HEK293 (cell line): ENCODE data around the gene PRDX2.
A peak's percentile ranks its signal among the peaks of the same experiment; 100 is the strongest.

ENCODE experiments used
- BCL11B ChIP-seq: fragments of 450-650 bp; formaldehyde crosslinking; IDR thresholded peaks from 2 replicates; pipeline ENCODE4 v1.5.1; 2016; ENCODE audit warnings: low read depth, missing biosample characterization, missing genetic modification characterization
- CTCF ChIP-seq: fragments of 450-650 bp; formaldehyde crosslinking; IDR thresholded peaks from 2 replicates; pipeline ENCODE4 v1.5.1; 2016; ENCODE audit warnings: missing biosample characterization, missing genetic modification characterization
- GLI4 ChIP-seq: fragments of 450-650 bp; formaldehyde crosslinking; IDR thresholded peaks from 2 replicates; pipeline ENCODE4 v1.5.1; 2016; ENCODE audit warnings: missing biosample characterization, missing genetic modification characterization
- IKZF3 ChIP-seq: fragments of 450-650 bp; IDR thresholded peaks from 2 replicates; pipeline ENCODE4 v1.5.0; 2018; ENCODE audit warnings: missing biosample characterization, mild to moderate bottlenecking, missing genetic modification characterization, moderate library complexity
- PRDM10 ChIP-seq: fragments of 450-650 bp; formaldehyde crosslinking; IDR thresholded peaks from 2 replicates; pipeline ENCODE4 v1.5.1; 2016; ENCODE audit warnings: missing biosample characterization, missing genetic modification characterization
- SCRT1 ChIP-seq: fragments of 450-650 bp; formaldehyde crosslinking; IDR thresholded peaks from 2 replicates; pipeline ENCODE4 v1.5.1; 2016; ENCODE audit warnings: missing biosample characterization, missing genetic modification characterization, borderline replicate concordance
- SP2 ChIP-seq: fragments of 450-650 bp; formaldehyde crosslinking; IDR thresholded peaks from 2 replicates; pipeline ENCODE4 v1.5.1; 2016; ENCODE audit warnings: missing biosample characterization, missing genetic modification characterization
- YY2 ChIP-seq: fragments of 450-650 bp; formaldehyde crosslinking; IDR thresholded peaks from 2 replicates; pipeline ENCODE4 v1.5.1; 2016; ENCODE audit warnings: missing biosample characterization, missing genetic modification characterization
- ZBTB1 ChIP-seq: fragments of 450-650 bp; formaldehyde crosslinking; IDR thresholded peaks from 2 replicates; pipeline ENCODE4 v1.5.1; 2016; ENCODE audit warnings: missing biosample characterization, missing genetic modification characterization
- ZBTB17 ChIP-seq: fragments of 450-650 bp; formaldehyde crosslinking; IDR thresholded peaks from 2 replicates; pipeline ENCODE4 v1.5.1; 2016; ENCODE audit warnings: missing biosample characterization, missing genetic modification characterization
- ZBTB21 ChIP-seq: fragments of 450-650 bp; formaldehyde crosslinking; IDR thresholded peaks from 2 replicates; pipeline ENCODE4 v1.5.1; 2017; ENCODE audit warnings: missing biosample characterization, missing genetic modification characterization
- ZBTB26 ChIP-seq: fragments of 450-650 bp; formaldehyde crosslinking; optimal IDR thresholded peaks from 2 replicates; pipeline ENCODE3; 2016; ENCODE audit warnings: missing biosample characterization, mild to moderate bottlenecking, missing genetic modification characterization
- ZBTB48 ChIP-seq: fragments of 450-650 bp; formaldehyde crosslinking; IDR thresholded peaks from 2 replicates; pipeline ENCODE4 v1.5.1; 2016; ENCODE audit warnings: missing biosample characterization, missing genetic modification characterization
- ZEB2 ChIP-seq: fragments of 450-650 bp; formaldehyde crosslinking; IDR thresholded peaks from 2 replicates; pipeline ENCODE4 v1.5.1; 2016; ENCODE audit warnings: missing biosample characterization, missing genetic modification characterization
- ZNF184 ChIP-seq: fragments of 450-650 bp; IDR thresholded peaks from 2 replicates; pipeline ENCODE4 v1.5.1; 2018; ENCODE audit warnings: missing biosample characterization, mild to moderate bottlenecking, missing genetic modification characterization
- ZNF2 ChIP-seq: fragments of 450-650 bp; formaldehyde crosslinking; IDR thresholded peaks from 2 replicates; pipeline ENCODE4 v1.5.1; 2016; ENCODE audit warnings: missing biosample characterization, missing genetic modification characterization
- ZNF335 ChIP-seq: fragments of 450-650 bp; formaldehyde crosslinking; conservative IDR thresholded peaks from 2 replicates; pipeline ENCODE4 v1.5.1; 2016; ENCODE audit warnings: missing biosample characterization, missing genetic modification characterization
- ZNF341 ChIP-seq: fragments of 450-650 bp; formaldehyde crosslinking; IDR thresholded peaks from 2 replicates; pipeline ENCODE4; 2016; ENCODE audit warnings: low read depth, missing biosample characterization, missing genetic modification characterization
- ZNF423 ChIP-seq: fragments of 450-650 bp; formaldehyde crosslinking; IDR thresholded peaks from 2 replicates; pipeline ENCODE4 v1.5.1; 2016; ENCODE audit warnings: missing biosample characterization, missing genetic modification characterization
- ZNF514 ChIP-seq: fragments of 450-650 bp; formaldehyde crosslinking; IDR thresholded peaks from 2 replicates; pipeline ENCODE4 v1.5.1; 2016; ENCODE audit warnings: missing biosample characterization, missing genetic modification characterization
- ZNF521 ChIP-seq: fragments of 450-650 bp; formaldehyde crosslinking; IDR thresholded peaks from 2 replicates; pipeline ENCODE4 v1.5.1; 2017; ENCODE audit warnings: missing biosample characterization, mild to moderate bottlenecking, missing genetic modification characterization
- ZNF530 ChIP-seq: fragments of 450-650 bp; formaldehyde crosslinking; IDR thresholded peaks from 2 replicates; pipeline ENCODE4 v1.5.1; 2016; ENCODE audit warnings: low read depth, missing biosample characterization, missing genetic modification characterization
- ZNF610 ChIP-seq: fragments of 450-650 bp; formaldehyde crosslinking; IDR thresholded peaks from 2 replicates; pipeline ENCODE4 v1.5.1; 2016; ENCODE audit warnings: missing biosample characterization, missing genetic modification characterization, borderline replicate concordance
- ZNF701 ChIP-seq: fragments of 450-650 bp; formaldehyde crosslinking; IDR thresholded peaks from 2 replicates; pipeline ENCODE4 v1.5.1; 2016; ENCODE audit warnings: missing biosample characterization, missing genetic modification characterization
- ZNF747 ChIP-seq: fragments of 450-650 bp; formaldehyde crosslinking; IDR thresholded peaks from 2 replicates; pipeline ENCODE4 v1.5.1; 2016; ENCODE audit warnings: missing biosample characterization, missing genetic modification characterization
- ZNF76 ChIP-seq: fragments of 450-650 bp; formaldehyde crosslinking; IDR thresholded peaks from 2 replicates; pipeline ENCODE4; 2016; ENCODE audit warnings: low read depth, missing biosample characterization, missing genetic modification characterization, borderline replicate concordance
- ZNF777 ChIP-seq: fragments of 450-650 bp; formaldehyde crosslinking; IDR thresholded peaks from 2 replicates; pipeline ENCODE4 v1.5.1; 2017; ENCODE audit warnings: missing biosample characterization, missing genetic modification characterization, borderline replicate concordance
- ZNF791 ChIP-seq: fragments of 450-650 bp; formaldehyde crosslinking; IDR thresholded peaks from 2 replicates; pipeline ENCODE4 v1.5.1; 2016; ENCODE audit warnings: missing biosample characterization, missing genetic modification characterization
- ZXDB ChIP-seq: fragments of 450-650 bp; formaldehyde crosslinking; IDR thresholded peaks from 2 replicates; pipeline ENCODE4 v1.5.1; 2016; ENCODE audit warnings: missing biosample characterization, missing genetic modification characterization

Gene PRDX2

GRCh38 chr19:12791345-12792050 lies 10.1 kb downstream of the PRDX2 start, which contains the start of gene JUNB (continued):
- TF ChIP-seq PRDM10 (tag by site-specific recombination), result peak; percentile 84
- no peak for TF ChIP-seq ZNF521 (tag by site-specific recombination)
- TF ChIP-seq ZBTB1 (tag by site-specific recombination), result no peak
- TF ChIP-seq ZNF423 (tag by site-specific recombination), result peak; percentile 70
- TF ChIP-seq ZNF530, result no peak
- no peak for TF ChIP-seq SCRT1
- peak; percentile 53; the same call in 1 of the 2 replicates for TF ChIP-seq GLI4 (tag by site-specific recombination)
- TF ChIP-seq ZNF341 (tag by site-specific recombination), result peak; percentile 94
- no peak for TF ChIP-seq ZNF701 (tag by site-specific recombination)
- TF ChIP-seq ZBTB48 (tag by site-specific recombination), result peak; percentile 73
- peak; percentile 79 for TF ChIP-seq ZEB2
- peak; percentile 91 for TF ChIP-seq SP2 (tag by site-specific recombination)
- TF ChIP-seq ZBTB26, result peak; percentile 96
- peak; percentile 87 for TF ChIP-seq ZXDB (tag by site-specific recombination)
- TF ChIP-seq ZNF2, result peak; percentile 74; the same call in 1 of the 2 replicates
- TF ChIP-seq YY2 (tag by site-specific recombination), result peak; percentile 31; the same call in 1 of the 2 replicates
- peak; percentile 78 for TF ChIP-seq ZBTB17 (tag by site-specific recombination)
- TF ChIP-seq ZNF791 (tag by site-specific recombination), result no peak
- TF ChIP-seq ZNF610, result peak; percentile 97
- peak; percentile 70; the same call in 1 of the 2 replicates for TF ChIP-seq ZNF76 (tag by site-specific recombination)
- peak; percentile 46; the same call in 1 of the 2 replicates for TF ChIP-seq ZBTB21 (tag by site-specific recombination)
- peak; percentile 49; the same call in 1 of the 2 replicates for TF ChIP-seq CTCF (tag by site-specific recombination)
- peak; percentile 33; the same call in 1 of the 2 replicates for TF ChIP-seq ZNF777 (tag by site-specific recombination)
- TF ChIP-seq IKZF3 (tag by site-specific recombination), result peak; percentile 90
- TF ChIP-seq ZNF335 (tag by site-specific recombination), result peak; percentile 96
- 0 out of 2 replicates have a peak, but pooled peaks have one; percentile 11 for TF ChIP-seq BCL11B
- peak; percentile 51; the same call in 1 of the 2 replicates for TF ChIP-seq ZNF747 (tag by site-specific recombination)
- TF ChIP-seq ZNF184 (tag by site-specific recombination), result peak; percentile 61; the same call in 1 of the 2 replicates
- TF ChIP-seq ZNF514 (tag by site-specific recombination), result no peak
